ENCODE measurements around the gene AKIP1. TPM values are rescaled to one million over a fixed set of nuclear protein-coding genes. Genes with fewer than 3 reads are reported as not detected.

AKIP1 gene
- total RNA-seq, 1 experiment from 2014 or later = 26.0 TPM

DNA sequence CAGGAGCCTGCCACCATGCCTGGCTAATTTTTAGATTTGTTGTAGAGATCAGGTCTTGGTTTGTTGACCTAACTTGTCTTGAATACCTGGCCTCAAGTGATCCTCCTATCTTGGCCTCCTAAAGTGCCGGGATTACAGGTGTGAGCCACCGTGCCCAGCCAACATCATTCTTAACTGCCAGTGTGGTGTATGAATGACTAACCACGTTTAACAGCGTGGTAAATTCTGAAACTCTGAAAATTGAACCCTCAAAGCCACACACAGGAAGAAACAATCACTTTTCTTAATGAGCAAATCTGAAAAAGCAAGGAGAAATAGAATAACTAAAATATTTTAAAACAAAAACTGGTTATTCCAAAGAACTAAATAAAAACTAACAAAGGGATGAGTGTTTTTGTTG, 45.9 kb downstream of the AKIP1 start:
- H3K36me3 Mint-ChIP-seq = peaks cover 11% of the 10 kb centered on the region

More for the DNA sequence above, 45.9 kb downstream of the AKIP1 start:
- Mint-ChIP-seq H3K27ac (no peak overlapping the region), H3K4me1 (peaks cover 7% of the 10 kb centered on the region), H3K27me3 (ENCODE audit: low read depth) (no peaks in the 10 kb centered on the region), H3K9me3 (peaks cover 3% of the 10 kb centered on the region), H3K4me3 (no peak overlapping the region)
- DNase-seq (ENCODE audit: low spot score) = no peak
- TF ChIP-seq, protein P1, sequence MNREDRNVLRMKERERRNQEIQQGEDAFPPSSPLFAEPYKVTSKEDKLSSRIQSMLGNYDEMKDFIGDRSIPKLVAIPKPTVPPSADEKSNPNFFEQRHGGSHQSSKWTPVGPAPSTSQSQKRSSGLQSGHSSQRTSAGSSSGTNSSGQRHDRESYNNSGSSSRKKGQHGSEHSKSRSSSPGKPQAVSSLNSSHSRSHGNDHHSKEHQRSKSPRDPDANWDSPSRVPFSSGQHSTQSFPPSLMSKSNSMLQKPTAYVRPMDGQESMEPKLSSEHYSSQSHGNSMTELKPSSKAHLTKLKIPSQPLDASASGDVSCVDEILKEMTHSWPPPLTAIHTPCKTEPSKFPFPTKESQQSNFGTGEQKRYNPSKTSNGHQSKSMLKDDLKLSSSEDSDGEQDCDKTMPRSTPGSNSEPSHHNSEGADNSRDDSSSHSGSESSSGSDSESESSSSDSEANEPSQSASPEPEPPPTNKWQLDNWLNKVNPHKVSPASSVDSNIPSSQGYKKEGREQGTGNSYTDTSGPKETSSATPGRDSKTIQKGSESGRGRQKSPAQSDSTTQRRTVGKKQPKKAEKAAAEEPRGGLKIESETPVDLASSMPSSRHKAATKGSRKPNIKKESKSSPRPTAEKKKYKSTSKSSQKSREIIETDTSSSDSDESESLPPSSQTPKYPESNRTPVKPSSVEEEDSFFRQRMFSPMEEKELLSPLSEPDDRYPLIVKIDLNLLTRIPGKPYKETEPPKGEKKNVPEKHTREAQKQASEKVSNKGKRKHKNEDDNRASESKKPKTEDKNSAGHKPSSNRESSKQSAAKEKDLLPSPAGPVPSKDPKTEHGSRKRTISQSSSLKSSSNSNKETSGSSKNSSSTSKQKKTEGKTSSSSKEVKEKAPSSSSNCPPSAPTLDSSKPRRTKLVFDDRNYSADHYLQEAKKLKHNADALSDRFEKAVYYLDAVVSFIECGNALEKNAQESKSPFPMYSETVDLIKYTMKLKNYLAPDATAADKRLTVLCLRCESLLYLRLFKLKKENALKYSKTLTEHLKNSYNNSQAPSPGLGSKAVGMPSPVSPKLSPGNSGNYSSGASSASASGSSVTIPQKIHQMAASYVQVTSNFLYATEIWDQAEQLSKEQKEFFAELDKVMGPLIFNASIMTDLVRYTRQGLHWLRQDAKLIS (CRISPR knock-in tag; IDR thresholded peaks at IDR 0.05; ENCODE audit: borderline replicate concordance) = no peak
- TF ChIP-seq ZNF423 (CRISPR knock-in tag; IDR thresholded peaks at IDR 0.05) = no peak
- TF ChIP-seq ZNF263 (CRISPR knock-in tag; IDR thresholded peaks at IDR 0.05; ENCODE audit: low read depth) = no peak
- no peak for TF ChIP-seq TEAD1 (CRISPR knock-in tag; IDR thresholded peaks at IDR 0.05)
- no peak for TF ChIP-seq GRHL2 (CRISPR knock-in tag; IDR thresholded peaks at IDR 0.05; ENCODE audit: insufficient replicate concordance, severe bottlenecking)
- TF ChIP-seq PRRX2 (CRISPR knock-in tag; IDR thresholded peaks at IDR 0.05) = no peak
- no peak for TF ChIP-seq IRF2 (CRISPR knock-in tag; IDR thresholded peaks at IDR 0.05; ENCODE audit: borderline replicate concordance, low read depth)
- no peak for TF ChIP-seq CBFB (CRISPR knock-in tag; IDR thresholded peaks at IDR 0.05; ENCODE audit: low read depth)
- TF ChIP-seq, protein P2, sequence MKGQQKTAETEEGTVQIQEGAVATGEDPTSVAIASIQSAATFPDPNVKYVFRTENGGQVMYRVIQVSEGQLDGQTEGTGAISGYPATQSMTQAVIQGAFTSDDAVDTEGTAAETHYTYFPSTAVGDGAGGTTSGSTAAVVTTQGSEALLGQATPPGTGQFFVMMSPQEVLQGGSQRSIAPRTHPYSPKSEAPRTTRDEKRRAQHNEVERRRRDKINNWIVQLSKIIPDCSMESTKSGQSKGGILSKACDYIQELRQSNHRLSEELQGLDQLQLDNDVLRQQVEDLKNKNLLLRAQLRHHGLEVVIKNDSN (CRISPR knock-in tag; IDR thresholded peaks at IDR 0.05) = no peak
- TF ChIP-seq SMAD4 (CRISPR knock-in tag; IDR thresholded peaks at IDR 0.05) = no peak
- TF ChIP-seq CREB1 (CRISPR knock-in tag; IDR thresholded peaks at IDR 0.05) = no peak
- no peak for TF ChIP-seq ZNF138 (CRISPR knock-in tag; conservative IDR thresholded peaks at IDR 0.05)
- no peak for TF ChIP-seq ESRRA (CRISPR knock-in tag; IDR thresholded peaks at IDR 0.05; ENCODE audit: borderline replicate concordance)
- no peak for TF ChIP-seq MXD4 (CRISPR knock-in tag; IDR thresholded peaks at IDR 0.05; ENCODE audit: borderline replicate concordance)
- TF ChIP-seq CREM (CRISPR knock-in tag; IDR thresholded peaks at IDR 0.05) = no peak
- TF ChIP-seq, protein P3, sequence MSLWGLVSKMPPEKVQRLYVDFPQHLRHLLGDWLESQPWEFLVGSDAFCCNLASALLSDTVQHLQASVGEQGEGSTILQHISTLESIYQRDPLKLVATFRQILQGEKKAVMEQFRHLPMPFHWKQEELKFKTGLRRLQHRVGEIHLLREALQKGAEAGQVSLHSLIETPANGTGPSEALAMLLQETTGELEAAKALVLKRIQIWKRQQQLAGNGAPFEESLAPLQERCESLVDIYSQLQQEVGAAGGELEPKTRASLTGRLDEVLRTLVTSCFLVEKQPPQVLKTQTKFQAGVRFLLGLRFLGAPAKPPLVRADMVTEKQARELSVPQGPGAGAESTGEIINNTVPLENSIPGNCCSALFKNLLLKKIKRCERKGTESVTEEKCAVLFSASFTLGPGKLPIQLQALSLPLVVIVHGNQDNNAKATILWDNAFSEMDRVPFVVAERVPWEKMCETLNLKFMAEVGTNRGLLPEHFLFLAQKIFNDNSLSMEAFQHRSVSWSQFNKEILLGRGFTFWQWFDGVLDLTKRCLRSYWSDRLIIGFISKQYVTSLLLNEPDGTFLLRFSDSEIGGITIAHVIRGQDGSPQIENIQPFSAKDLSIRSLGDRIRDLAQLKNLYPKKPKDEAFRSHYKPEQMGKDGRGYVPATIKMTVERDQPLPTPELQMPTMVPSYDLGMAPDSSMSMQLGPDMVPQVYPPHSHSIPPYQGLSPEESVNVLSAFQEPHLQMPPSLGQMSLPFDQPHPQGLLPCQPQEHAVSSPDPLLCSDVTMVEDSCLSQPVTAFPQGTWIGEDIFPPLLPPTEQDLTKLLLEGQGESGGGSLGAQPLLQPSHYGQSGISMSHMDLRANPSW (CRISPR knock-in tag; conservative IDR thresholded peaks at IDR 0.05; ENCODE audit: low read depth) = no peak
- TF ChIP-seq NR2C2 (CRISPR knock-in tag; IDR thresholded peaks at IDR 0.05) = no peak
- TF ChIP-seq, protein P4, sequence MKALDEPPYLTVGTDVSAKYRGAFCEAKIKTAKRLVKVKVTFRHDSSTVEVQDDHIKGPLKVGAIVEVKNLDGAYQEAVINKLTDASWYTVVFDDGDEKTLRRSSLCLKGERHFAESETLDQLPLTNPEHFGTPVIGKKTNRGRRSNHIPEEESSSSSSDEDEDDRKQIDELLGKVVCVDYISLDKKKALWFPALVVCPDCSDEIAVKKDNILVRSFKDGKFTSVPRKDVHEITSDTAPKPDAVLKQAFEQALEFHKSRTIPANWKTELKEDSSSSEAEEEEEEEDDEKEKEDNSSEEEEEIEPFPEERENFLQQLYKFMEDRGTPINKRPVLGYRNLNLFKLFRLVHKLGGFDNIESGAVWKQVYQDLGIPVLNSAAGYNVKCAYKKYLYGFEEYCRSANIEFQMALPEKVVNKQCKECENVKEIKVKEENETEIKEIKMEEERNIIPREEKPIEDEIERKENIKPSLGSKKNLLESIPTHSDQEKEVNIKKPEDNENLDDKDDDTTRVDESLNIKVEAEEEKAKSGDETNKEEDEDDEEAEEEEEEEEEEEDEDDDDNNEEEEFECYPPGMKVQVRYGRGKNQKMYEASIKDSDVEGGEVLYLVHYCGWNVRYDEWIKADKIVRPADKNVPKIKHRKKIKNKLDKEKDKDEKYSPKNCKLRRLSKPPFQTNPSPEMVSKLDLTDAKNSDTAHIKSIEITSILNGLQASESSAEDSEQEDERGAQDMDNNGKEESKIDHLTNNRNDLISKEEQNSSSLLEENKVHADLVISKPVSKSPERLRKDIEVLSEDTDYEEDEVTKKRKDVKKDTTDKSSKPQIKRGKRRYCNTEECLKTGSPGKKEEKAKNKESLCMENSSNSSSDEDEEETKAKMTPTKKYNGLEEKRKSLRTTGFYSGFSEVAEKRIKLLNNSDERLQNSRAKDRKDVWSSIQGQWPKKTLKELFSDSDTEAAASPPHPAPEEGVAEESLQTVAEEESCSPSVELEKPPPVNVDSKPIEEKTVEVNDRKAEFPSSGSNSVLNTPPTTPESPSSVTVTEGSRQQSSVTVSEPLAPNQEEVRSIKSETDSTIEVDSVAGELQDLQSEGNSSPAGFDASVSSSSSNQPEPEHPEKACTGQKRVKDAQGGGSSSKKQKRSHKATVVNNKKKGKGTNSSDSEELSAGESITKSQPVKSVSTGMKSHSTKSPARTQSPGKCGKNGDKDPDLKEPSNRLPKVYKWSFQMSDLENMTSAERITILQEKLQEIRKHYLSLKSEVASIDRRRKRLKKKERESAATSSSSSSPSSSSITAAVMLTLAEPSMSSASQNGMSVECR (CRISPR knock-in tag; IDR thresholded peaks at IDR 0.05; ENCODE audit: borderline replicate concordance) = no peak
- TF ChIP-seq FOXJ3 (CRISPR knock-in tag; IDR thresholded peaks at IDR 0.05; ENCODE audit: borderline replicate concordance) = no peak
- TF ChIP-seq TP53 (CRISPR knock-in tag; IDR thresholded peaks at IDR 0.05) = no peak
- ChIA-PET CTCF (no interaction called here), POLR2A (no interaction called here)
- no peak for ATAC-seq
